KOPT-K1 (cell line): ENCODE results near the gene KAZALD1.

Source experiments
- H3K27ac ChIP-seq: fragments of 200-600 bp; sonication (generic); 2 replicates; pipeline ENCODE4 v1.5.1; 2016; ENCODE audit warnings: antibody characterized with exemption, mild to moderate bottlenecking, low read depth, low read length; ENCODE audit not compliant: poor library complexity, severe bottlenecking
- H3K36me3 ChIP-seq: fragments of 200-600 bp; sonication (generic); 2 replicates; pipeline ENCODE4 v1.5.1; 2017; ENCODE audit warnings: antibody characterized with exemption, mild to moderate bottlenecking, low read length, moderate library complexity; ENCODE audit not compliant: insufficient read depth
- H3K9me3 ChIP-seq: fragments of 200-600 bp; sonication (generic); 2 replicates; pipeline ENCODE4 v1.5.1; 2017; ENCODE audit warnings: antibody characterized with exemption, low read length, mild to moderate bottlenecking; ENCODE audit not compliant: insufficient read depth, poor library complexity, severe bottlenecking

KAZALD1 gene, protein sequence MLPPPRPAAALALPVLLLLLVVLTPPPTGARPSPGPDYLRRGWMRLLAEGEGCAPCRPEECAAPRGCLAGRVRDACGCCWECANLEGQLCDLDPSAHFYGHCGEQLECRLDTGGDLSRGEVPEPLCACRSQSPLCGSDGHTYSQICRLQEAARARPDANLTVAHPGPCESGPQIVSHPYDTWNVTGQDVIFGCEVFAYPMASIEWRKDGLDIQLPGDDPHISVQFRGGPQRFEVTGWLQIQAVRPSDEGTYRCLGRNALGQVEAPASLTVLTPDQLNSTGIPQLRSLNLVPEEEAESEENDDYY

DNA sequence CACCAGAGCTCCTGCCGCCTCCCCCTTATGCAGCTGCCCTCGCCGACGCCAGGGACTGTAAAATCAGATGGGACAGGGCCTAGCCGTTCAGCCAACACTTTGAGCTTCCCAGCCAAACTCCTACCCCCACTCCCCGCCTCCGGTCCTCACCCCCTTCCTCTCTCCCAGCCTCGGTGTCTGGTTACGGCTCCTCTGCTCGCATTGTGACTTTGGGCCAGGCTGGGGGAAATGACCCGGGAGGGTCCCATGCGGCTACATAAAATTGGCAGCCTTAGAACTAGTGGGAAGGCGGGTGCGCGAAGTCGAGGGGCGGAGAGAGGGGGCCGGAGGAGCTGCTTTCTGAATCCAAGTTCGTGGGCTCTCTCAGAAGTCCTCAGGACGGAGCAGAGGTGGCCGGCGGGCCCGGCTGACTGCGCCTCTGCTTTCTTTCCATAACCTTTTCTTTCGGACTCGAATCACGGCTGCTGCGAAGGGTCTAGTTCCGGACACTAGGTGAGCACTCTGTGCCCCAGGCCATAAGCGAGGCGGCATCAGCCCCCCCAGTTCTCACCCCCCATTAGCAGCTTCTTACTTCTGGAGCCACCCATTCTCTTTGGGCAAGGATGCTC is at the start of gene KAZALD1:
Gene KAZALD1 (plus strand): TSS at position 366 of the 608 bp plus-strand sequence. CDS start 604 bp downstream, outside the sequence.
- H3K36me3 ChIP-seq = peaks cover 14% of the 10 kb centered on the region
- peak within 1 kb of the TSS; percentile 99 for H3K27ac ChIP-seq
- no peaks in the 10 kb centered on the region for H3K9me3 ChIP-seq

DNA sequence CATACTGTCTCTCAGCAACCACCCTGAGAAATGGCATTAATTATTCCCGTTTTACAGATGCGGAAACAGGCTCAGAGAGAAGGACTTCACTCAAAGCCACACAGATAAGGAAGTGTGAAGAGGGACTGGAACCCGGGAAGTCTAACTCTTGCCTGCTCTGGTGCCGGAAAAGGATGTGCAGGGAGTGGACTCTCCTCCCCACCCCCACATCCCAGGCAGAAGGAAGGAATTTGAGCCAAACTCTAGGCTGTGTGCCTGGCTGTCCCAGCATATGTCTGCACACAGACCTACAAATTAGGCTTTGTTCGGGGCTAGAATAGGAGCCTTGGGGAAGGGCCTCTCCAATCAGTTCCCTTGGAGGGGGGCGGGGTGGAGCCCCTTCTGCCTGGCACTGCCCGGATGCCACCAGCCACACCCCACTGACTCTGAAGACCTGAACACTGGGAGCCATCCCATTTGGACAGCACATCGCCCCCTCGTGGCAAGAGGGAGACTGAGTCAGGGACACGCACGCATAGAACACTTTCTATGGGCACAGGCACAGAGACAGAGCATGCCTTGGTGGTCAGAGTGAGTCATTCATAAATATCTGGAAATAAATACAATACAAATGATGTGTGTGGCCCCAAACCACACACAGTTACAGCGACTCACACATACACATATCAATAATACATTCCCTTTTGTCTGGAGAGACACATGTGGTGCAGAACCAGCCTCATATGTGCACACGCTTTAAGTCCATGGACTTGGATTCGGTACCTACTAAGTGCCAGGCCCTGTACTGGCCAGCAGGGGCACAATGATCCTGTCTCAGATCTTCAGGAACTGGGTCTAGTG is 49.0 kb upstream of the KAZALD1 start:
- H3K27ac ChIP-seq = no peak overlapping the region
- no peaks in the 10 kb centered on the region for H3K9me3 ChIP-seq
- no peaks in the 10 kb centered on the region for H3K36me3 ChIP-seq

DNA sequence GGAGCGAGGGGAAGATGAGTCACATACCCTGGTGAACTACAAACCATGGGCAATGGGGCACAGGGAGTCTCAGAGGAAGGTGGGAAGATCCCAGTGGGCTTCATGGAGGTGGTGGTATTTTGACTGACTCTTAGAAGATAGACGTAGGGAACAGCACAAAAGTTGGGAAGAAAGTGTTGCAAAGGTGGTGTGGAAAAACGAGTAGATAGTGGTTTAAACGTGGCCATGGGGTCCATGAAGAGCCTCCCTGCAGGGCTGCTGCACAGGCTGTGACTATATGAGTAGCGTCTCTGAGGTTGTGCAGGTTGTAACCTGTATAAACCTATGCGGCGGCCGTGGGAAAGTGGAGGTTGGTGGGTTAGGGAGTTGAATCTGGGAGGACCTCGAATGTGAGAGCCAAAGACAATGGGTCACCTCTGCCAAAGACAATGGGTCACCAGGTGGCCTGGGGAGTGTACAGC is 48.4 kb upstream of the KAZALD1 start:
- H3K9me3 ChIP-seq = no peaks in the 10 kb centered on the region
- H3K36me3 ChIP-seq = no peaks in the 10 kb centered on the region
- no peak overlapping the region for H3K27ac ChIP-seq

DNA sequence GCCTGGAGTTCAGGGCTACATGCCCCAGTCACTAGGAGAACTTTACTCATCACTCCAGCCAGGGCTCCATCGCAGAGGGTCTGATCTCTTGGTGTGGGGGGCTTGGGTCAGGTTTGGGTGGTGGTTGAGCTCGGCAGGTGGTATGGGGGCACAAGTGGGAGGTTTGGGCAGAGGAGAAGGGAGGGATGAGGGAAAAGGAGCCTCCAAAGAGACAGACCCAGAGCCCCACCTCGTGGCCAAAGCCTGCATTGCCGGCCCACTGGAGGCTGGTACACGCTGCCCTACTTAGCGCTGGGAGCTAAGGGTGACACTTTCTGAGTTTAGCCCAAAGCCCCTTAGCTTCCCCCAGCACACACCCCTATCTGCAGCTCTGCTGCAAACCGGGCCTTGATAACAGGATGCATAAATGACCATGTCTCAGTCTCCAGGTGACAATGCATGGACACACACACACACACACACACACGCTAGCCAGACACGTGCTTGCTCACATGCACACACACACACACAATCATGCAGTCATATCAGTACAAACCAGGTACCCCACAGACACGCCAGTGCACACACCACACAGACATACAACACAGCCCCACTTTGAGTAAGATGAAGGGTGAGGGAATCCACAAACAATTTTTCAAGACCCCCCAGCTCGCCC is 47.4 kb upstream of the KAZALD1 start:
- H3K9me3 ChIP-seq = no peaks in the 10 kb centered on the region
- H3K36me3 ChIP-seq = no peaks in the 10 kb centered on the region
- H3K27ac ChIP-seq = no peak overlapping the region

DNA sequence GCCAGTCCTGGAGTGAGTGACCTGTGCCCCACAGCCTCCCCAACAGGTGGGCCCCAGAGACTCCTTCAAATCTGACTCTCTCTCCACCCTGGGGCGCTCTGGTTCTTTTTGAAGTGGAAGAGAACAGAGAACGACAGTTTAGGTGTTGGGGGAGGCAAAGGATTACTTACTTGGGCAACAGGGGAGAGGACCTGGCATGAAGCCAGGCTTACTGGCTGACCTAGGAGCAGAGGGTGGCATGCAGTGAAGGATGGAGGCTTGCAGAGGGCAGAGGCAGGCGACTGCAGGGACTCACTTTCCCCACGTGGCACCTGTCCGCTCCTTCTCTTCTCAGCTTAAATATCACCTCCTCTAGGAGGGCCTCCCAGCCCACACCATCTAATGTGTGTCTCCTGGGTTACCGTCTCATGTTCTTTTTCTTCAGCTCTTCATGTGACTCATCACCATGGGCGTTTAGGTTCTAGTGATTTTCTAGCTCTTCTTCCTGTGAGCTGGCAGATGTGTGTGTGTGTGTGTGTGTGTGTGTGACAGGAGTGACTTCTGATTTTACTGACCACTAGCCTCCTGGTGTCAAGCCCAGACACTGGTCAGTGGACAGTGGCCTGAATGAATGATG is 46.7 kb upstream of the KAZALD1 start:
- no peaks in the 10 kb centered on the region for H3K9me3 ChIP-seq
- no peak overlapping the region for H3K27ac ChIP-seq
- no peaks in the 10 kb centered on the region for H3K36me3 ChIP-seq

DNA sequence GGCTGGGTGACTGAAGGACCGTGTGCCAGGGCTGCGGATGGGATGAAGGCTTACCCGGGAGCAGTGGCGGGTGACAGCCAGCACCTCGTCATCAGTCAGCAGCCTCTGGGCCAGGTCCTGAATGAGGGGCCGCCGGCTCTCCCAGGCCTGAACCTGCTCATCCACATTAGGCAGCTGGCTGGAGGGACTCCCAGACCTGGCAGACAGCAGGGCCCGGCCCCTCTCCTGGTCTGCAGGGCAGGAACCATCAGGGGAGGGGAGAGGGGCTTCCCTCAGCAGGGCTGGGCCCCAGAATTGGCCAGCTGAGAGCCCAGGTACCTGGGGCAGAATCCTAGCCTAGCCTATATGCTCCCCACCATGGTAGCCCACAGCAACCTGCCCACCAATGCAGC is 46.2 kb upstream of the KAZALD1 start:
- Histone ChIP-seq H3K36me3 (no peaks in the 10 kb centered on the region), H3K9me3 (no peaks in the 10 kb centered on the region), H3K27ac (no peak overlapping the region)

DNA sequence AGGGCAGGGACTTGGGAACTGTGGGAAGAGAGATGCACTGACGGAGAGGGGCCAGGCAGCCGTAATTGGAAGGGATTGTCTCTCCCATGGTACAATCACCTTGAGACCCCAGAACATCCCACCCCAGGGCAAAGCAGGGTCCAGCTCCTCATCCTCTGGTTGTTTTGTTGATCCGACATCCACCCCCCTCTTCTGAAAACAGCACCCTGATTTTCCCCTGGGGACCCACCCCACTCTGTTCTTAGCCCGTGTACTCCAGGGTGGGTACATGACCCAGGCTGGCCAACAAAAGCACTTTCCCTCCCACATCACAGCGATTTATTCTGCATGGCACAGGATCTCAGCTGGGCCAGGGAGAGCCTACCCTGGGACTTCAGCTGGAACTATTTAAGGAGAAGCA is 45.0 kb upstream of the KAZALD1 start:
- Histone ChIP-seq H3K36me3 (no peaks in the 10 kb centered on the region), H3K9me3 (no peaks in the 10 kb centered on the region), H3K27ac (no peak overlapping the region)

DNA sequence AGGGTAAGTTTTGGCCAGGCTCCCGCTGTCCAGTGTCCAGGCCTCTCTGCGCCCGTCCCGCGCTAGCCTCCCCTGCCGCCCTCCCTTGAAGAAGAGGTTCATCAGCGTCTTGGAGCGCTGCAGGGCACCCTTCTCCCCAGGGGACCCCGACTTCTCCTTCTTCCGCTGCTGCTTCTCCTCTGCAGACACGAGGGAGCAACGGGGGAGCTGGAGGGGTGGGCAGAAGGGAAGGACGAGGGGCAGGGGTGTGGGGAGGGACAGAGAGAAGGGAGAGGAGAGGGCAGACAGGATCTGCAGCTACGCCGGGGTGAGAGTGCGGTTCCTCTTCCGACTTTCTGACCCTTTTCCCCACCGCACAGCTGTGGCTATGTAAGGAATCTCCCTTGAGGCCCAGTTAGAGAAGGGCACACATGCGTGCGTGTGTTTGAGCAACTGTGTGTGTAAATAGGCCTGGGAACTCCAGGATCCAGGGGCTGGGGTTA is 43.6 kb upstream of the KAZALD1 start:
- no peaks in the 10 kb centered on the region for H3K36me3 ChIP-seq
- no peaks in the 10 kb centered on the region for H3K9me3 ChIP-seq
- no peak overlapping the region for H3K27ac ChIP-seq

DNA sequence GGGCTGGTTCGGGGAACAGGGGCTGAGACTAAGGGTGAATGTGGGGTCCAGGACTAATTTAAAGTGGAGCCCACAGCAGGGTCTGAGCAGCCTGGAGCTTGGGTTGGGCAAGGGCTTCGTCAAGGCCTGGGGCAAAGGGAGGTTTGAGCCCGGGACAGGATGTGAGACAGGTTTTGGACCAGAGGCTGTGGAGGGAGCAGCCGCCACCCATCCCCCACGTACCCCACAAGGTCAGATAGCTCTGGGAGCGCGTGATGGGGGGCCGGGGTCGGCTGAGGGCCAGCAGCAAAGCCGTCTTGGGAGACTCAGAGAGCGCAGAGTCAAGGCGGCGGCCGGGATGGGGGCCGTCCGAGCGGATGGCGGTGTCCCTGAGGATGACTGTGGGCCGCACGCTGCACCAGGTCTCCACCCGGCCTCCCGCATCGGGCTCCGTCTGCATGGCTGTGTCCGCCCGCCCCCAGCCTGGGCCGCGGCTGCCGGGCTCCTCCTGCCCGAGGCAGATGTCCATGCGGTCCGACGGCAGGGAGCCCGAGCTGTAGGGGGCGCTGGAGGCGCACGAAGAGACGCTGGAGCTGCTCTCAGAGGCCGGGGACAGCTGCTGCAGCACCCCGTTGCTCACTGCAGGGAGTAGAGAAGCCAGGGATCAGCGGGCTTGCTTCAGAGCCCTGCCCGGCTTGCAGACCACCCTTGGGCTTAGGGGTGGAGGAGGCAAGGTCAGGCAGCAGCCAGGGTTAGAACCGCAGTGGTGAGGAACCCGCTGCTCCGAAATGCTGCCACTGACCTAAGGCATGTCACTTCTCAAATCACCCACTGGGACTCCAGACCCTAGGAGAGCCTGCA is 43.0 kb upstream of the KAZALD1 start:
- H3K36me3 ChIP-seq = no peaks in the 10 kb centered on the region
- no peak overlapping the region for H3K27ac ChIP-seq
- no peaks in the 10 kb centered on the region for H3K9me3 ChIP-seq

DNA sequence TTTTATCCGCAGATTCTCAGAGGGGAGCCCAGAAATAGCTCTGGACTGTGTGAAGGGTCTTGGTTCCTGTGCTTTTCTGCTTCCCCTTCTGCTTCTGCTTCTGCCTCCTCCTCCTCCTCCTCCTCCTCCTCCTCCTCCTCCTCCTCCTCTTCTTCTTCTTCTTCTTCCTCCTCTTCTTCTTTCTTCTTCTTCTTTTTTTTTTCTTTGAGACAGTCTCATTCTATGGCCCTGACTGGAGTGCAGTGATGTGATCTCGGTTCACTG is 42.4 kb upstream of the KAZALD1 start:
- H3K9me3 ChIP-seq = no peaks in the 10 kb centered on the region
- H3K27ac ChIP-seq = no peak overlapping the region
- H3K36me3 ChIP-seq = no peaks in the 10 kb centered on the region

DNA sequence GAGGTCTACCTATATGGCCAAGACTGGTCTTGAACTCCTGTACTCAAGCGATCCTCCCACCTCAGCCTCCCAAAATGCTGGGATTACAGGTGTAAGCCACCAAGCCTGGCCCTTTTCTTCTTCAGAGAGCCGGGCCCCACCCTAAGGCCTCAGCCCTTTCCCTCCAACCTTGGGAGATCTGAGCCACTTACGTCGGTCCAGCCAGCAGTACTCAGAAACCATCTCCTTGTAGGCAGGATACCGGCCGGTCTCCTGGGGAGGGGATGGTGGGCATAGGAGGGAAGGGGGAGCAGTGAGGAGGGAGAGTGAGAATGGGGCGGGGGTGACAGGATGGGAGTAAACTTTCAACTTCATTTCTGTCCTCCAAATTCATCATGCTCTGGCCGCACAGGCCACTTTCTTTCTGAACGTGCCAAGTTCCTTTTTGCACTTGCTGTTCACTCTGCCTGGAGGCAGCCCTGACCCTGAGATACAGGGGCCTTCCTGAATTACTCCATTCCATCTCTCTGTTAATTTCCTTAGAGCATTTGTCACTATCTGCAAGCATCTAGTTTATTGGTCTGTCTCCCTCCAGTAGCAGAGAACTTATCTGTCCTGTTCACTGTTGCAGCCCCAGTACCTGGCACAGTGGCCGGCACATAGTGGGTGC is 41.2 kb upstream of the KAZALD1 start:
- H3K36me3 ChIP-seq = no peaks in the 10 kb centered on the region
- H3K9me3 ChIP-seq = no peaks in the 10 kb centered on the region
- H3K27ac ChIP-seq = no peak overlapping the region

DNA sequence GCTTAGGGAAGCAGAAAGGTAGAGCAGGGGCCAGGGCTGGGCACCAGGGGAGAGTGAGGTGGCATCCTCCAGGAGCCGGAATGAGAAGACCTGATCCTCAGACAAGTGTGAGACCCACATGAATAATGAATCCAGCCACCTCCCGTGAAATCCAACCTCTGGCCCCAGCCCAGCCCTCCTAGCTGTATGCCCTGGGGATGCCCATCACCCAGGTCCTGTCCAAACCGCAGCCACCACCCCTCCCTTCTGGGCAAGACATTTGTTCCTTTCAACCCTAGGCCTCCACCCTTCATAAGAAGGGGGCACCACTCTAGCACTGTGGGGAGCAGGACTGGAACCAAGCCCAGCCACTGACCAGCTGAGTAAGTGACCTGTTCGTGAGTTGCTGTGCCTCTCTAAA is 40.5 kb upstream of the KAZALD1 start:
- no peaks in the 10 kb centered on the region for H3K9me3 ChIP-seq
- no peaks in the 10 kb centered on the region for H3K36me3 ChIP-seq
- no peak overlapping the region for H3K27ac ChIP-seq

DNA sequence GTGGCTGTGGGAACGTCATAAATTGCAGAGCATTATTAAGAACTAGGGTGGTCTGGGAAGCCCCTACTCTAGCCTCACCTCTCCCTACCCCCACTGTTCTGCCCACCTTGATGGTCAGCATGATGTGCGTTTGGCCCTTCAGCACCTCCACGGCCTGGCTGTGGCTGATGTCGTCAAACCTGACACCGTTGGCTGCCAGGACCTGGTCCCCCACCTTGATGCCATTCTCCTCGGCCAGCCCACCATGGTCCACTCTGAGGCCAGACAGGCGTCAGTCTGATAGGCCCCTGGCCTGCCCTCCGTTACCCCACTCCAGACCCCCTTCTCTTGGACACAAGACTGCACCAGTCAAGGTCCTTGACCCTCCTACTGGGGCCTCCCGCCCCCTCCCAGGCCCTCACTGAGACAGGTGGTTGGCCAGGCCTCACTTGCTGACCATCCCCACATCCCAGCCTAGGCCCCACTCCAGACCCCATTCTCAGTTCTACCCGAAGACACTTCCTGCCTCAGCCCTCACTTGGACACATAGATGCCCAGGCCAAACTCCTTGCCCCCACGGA is 40.0 kb upstream of the KAZALD1 start:
- Histone ChIP-seq H3K36me3 (no peaks in the 10 kb centered on the region), H3K9me3 (no peaks in the 10 kb centered on the region), H3K27ac (no peak overlapping the region)
